ENCODE measurements around the gene SAMD5. TPM values are rescaled to one million over a fixed set of nuclear protein-coding genes. Genes with fewer than 3 reads are reported as not detected.

The SAMD5 gene
- total RNA-seq, 1 experiment from 2014 or later = 4.0 TPM

GRCh38 chr6:147503587-147503986 lies 4.9 kb upstream of the SAMD5 start:
- DNase-seq (ENCODE audit: low read depth, low spot score) (no peak), ATAC-seq (no peak)
- ChIA-PET RAD21 (ENCODE audit: low non-redundant PET in 1 of 2, low total read pairs in 2 of 2, uncharacterized antibody in 2 of 2, unreplicated experiment in 2 of 2) (no interaction called here), CTCF (no interaction called here), POLR2A (no interaction called here)
- H3K4me2 ChIP-seq (ENCODE audit: low read length) = no peak overlapping the region
- no peaks in the 10 kb centered on the region for H4K20me1 ChIP-seq (ENCODE audit: insufficient read depth)
- no peak overlapping the region for H3K4me3 ChIP-seq (replicated peaks in 1 of 2; ENCODE audit: low read depth in 1 of 2, low read length in 2 of 2)
- no TSS peak for BruUV-seq (replicated peaks)
- peaks cover 0 to 11% of the 10 kb centered on the region in 2 experiments; a peak in 2 of 4 replicates for H3K4me1 ChIP-seq (ENCODE audit: control insufficient read depth in 1 of 2, insufficient read depth in 2 of 2, low read length in 2 of 2)
- H2AFZ ChIP-seq (ENCODE audit: low read depth, low read length, poor library complexity, severe bottlenecking) = no peak overlapping the region
- TF ChIP-seq EZH2phosphoT487 (IDR thresholded peaks at IDR 0.05; ENCODE audit: borderline replicate concordance) (no peak), CEBPB (IDR thresholded peaks at IDR 0.05; ENCODE audit: low read depth) (no peak), ZNF274 (IDR thresholded peaks at IDR 0.05; ENCODE audit: low read depth, low read length) (no peak), ELF1 (IDR thresholded peaks at IDR 0.05; ENCODE audit: borderline replicate concordance, low read depth) (no peak), CBX3 (IDR thresholded peaks at IDR 0.05; ENCODE audit: low read depth) (no peak), JUND (IDR thresholded peaks at IDR 0.05) (no peak), ZFX (IDR thresholded peaks at IDR 0.05) (no peak)
- TF ChIP-seq, protein P1, sequence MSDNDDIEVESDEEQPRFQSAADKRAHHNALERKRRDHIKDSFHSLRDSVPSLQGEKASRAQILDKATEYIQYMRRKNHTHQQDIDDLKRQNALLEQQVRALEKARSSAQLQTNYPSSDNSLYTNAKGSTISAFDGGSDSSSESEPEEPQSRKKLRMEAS (IDR thresholded peaks at IDR 0.05) = no peak
- no peaks in the 10 kb centered on the region for H3K9me3 ChIP-seq (ENCODE audit: control insufficient read depth in 1 of 2, insufficient read depth in 1 of 2, low read depth in 1 of 2, low read length in 2 of 2)
- H3K79me2 ChIP-seq (ENCODE audit: insufficient read depth, low read length) = no peaks in the 10 kb centered on the region
- no peak overlapping the region for H3K27ac ChIP-seq (ENCODE audit: low read depth, low read length)
- H3K9me2 ChIP-seq (ENCODE audit: insufficient read depth) = no peaks in the 10 kb centered on the region
- H3K9ac ChIP-seq (ENCODE audit: low read length) = no peak overlapping the region
- H3K36me3 ChIP-seq (ENCODE audit: control insufficient read depth in 1 of 2, insufficient read depth in 2 of 2, low read length in 2 of 2) = no peaks in the 10 kb centered on the region
- H3K27me3 ChIP-seq (ENCODE audit: insufficient read depth, low read length) = no peaks in the 10 kb centered on the region
- intact Hi-C loops (cut with micrococcal nuclease) = no loop called here

- intact Hi-C loops (cut with micrococcal nuclease) = loop anchor here (5.0 kb wide), 1 partner anchor 957 kb away; no protein-coding TSS in a partner anchor
- TF ChIP-seq SIN3A (IDR thresholded peaks at IDR 0.05; ENCODE audit: low read depth) = no peak
- TF ChIP-seq, protein P1 (IDR thresholded peaks at IDR 0.05) = no peak
- TF ChIP-seq TCF7L2 (IDR thresholded peaks at IDR 0.05; ENCODE audit: borderline replicate concordance, extremely low read depth, insufficient read depth, insufficient read length) = no peak
- TF ChIP-seq, protein P2, sequence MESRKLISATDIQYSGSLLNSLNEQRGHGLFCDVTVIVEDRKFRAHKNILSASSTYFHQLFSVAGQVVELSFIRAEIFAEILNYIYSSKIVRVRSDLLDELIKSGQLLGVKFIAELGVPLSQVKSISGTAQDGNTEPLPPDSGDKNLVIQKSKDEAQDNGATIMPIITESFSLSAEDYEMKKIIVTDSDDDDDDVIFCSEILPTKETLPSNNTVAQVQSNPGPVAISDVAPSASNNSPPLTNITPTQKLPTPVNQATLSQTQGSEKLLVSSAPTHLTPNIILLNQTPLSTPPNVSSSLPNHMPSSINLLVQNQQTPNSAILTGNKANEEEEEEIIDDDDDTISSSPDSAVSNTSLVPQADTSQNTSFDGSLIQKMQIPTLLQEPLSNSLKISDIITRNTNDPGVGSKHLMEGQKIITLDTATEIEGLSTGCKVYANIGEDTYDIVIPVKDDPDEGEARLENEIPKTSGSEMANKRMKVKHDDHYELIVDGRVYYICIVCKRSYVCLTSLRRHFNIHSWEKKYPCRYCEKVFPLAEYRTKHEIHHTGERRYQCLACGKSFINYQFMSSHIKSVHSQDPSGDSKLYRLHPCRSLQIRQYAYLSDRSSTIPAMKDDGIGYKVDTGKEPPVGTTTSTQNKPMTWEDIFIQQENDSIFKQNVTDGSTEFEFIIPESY (IDR thresholded peaks at IDR 0.05; ENCODE audit: extremely low read depth, insufficient replicate concordance, low read length) = no peak
- TF ChIP-seq ZNF274 (IDR thresholded peaks at IDR 0.05; ENCODE audit: low read depth, low read length) = no peak
- TF ChIP-seq EZH2phosphoT487 (IDR thresholded peaks at IDR 0.05; ENCODE audit: borderline replicate concordance) = no peak
- no peak for TF ChIP-seq CTCF (IDR thresholded peaks at IDR 0.05 in 2 of 3, conservative IDR thresholded peaks at IDR 0.05 in 1 of 3; ENCODE audit: borderline replicate concordance in 1 of 3, insufficient read depth in 1 of 3, low read depth in 2 of 3, low read length in 2 of 3)
These were observed 3.6 kb upstream of the SAMD5 start for GRCh38 chr6:147504848-147505247.

More at GRCh38 chr6:147504848-147505247, 3.6 kb upstream of the SAMD5 start:
- Histone ChIP-seq H3K4me2 (ENCODE audit: low read length) (no peak overlapping the region), H3K27ac (ENCODE audit: low read depth, low read length) (no peak overlapping the region), H3K9me2 (ENCODE audit: insufficient read depth) (no peaks in the 10 kb centered on the region), H4K20me1 (ENCODE audit: insufficient read depth) (no peaks in the 10 kb centered on the region), H3K36me3 (ENCODE audit: control insufficient read depth in 1 of 2, insufficient read depth in 2 of 2, low read length in 2 of 2) (no peaks in the 10 kb centered on the region), H2AFZ (ENCODE audit: low read depth, low read length, poor library complexity, severe bottlenecking) (no peak overlapping the region), H3K4me3 (replicated peaks in 1 of 2; ENCODE audit: low read depth in 1 of 2, low read length in 2 of 2) (no peak overlapping the region), H3K27me3 (ENCODE audit: insufficient read depth, low read length) (no peaks in the 10 kb centered on the region), H3K79me2 (ENCODE audit: insufficient read depth, low read length) (peaks cover 5% of the 10 kb centered on the region; the same call in 1 of the 2 replicates), H3K9me3 (ENCODE audit: control insufficient read depth in 1 of 2, insufficient read depth in 1 of 2, low read depth in 1 of 2, low read length in 2 of 2) (no peaks in the 10 kb centered on the region), H3K9ac (ENCODE audit: low read length) (no peak overlapping the region), H3K4me1 (ENCODE audit: control insufficient read depth in 1 of 2, insufficient read depth in 2 of 2, low read length in 2 of 2) (peaks cover 0 to 16% of the 10 kb centered on the region in 2 experiments; a peak in 2 of 4 replicates)
- no TSS peak for BruUV-seq (replicated peaks)
- ChIA-PET RAD21 (ENCODE audit: low non-redundant PET in 1 of 2, low total read pairs in 2 of 2, uncharacterized antibody in 2 of 2, unreplicated experiment in 2 of 2) (no interaction called here), POLR2A (no interaction called here), CTCF (interaction anchor here (1.0 kb wide), 1 partner anchor 113 kb away, joined by 3 read pairs; no protein-coding TSS in a partner anchor)
- DNase-seq (ENCODE audit: low read depth, low spot score) (no peak), ATAC-seq (no peak)
